Esophagus muscularis mucosa (tissue), 4 donors: ENCODE data around the gene GNPDA2. TPM values are rescaled to one million over a fixed set of nuclear protein-coding genes. Genes with fewer than 3 reads are reported as not detected.

Source experiments
- DNase-seq: peaks from one replicate; pipeline ENCODE4 v3.0.0-alpha.2; 2017; ENCODE audit errors: extremely low spot score
- H3K27ac ChIP-seq, 4 donors: fragments of 200-600 bp; sonication (generic); replicated peaks in 1 of 4; 1 replicate in 3 of 4; 2 replicates in 1 of 4; pipeline ENCODE4 v1.5.1; 2016 to 2019; ENCODE audit warnings: mild to moderate bottlenecking in 1 of 4
- H3K27me3 ChIP-seq, 4 donors: fragments of 200-600 bp; sonication (generic); one replicate each; pipeline versions ENCODE4 v1.5.1 to v1.6.0; 2016 to 2019
- H3K36me3 ChIP-seq, 4 donors: fragments of 200-600 bp; sonication (generic); one replicate each; pipeline ENCODE4 v1.5.1; 2016 to 2019
- H3K4me1 ChIP-seq, 4 donors: fragments of 200-600 bp; sonication (generic); one replicate each; pipeline ENCODE4 v1.5.1; 2016 to 2019
- H3K4me3 ChIP-seq, 4 donors: fragments of 200-600 bp; sonication (generic); 1 replicate in 2 of 4; 2 replicates in 2 of 4; pipeline ENCODE4 v1.5.1; 2016 to 2019; ENCODE audit warnings: mild to moderate bottlenecking in 4 of 4, moderate library complexity in 1 of 4
- H3K9me3 ChIP-seq, 4 donors: fragments of 200-600 bp; sonication (generic); 1 replicate in 3 of 4; 2 replicates in 1 of 4; pipeline ENCODE4 v1.5.1; 2016 to 2019
- CTCF ChIP-seq, 3 experiments: fragments of 200-600 bp in 2 of 3; fragments of 450-650 bp in 1 of 3; sonication (generic) in 2 of 3; IDR thresholded peaks; one replicate each; pipeline ENCODE4 v1.5.1; 2017 to 2019; ENCODE audit warnings: antibody characterized with exemption in 3 of 3, mild to moderate bottlenecking in 2 of 3, moderate library complexity in 1 of 3
- EP300 ChIP-seq: sonication (generic); formaldehyde crosslinking; IDR thresholded peaks from one replicate; pipeline ENCODE4 v1.6.1; 2017; ENCODE audit warnings: antibody characterized with exemption
- POLR2A ChIP-seq: fragments of 450-650 bp; IDR thresholded peaks from one replicate; pipeline ENCODE4 v1.6.1; 2017; ENCODE audit warnings: antibody characterized with exemption, moderate library complexity, mild to moderate bottlenecking, low read depth
- POLR2AphosphoS5 ChIP-seq, 2 donors: sonication (generic); formaldehyde crosslinking; IDR thresholded peaks; one replicate each; pipeline ENCODE4 v1.6.1; 2017; ENCODE audit warnings: antibody characterized with exemption in 2 of 2
- WGBS: methylation state at CpG from one replicate; pipeline ENCODE4 v1.1.5; 2018; 5-methylcytosine and 5-hydroxymethylcytosine counted together
- intact Hi-C: fragments of 100-400 bp; cut with DNase I; formaldehyde crosslinking; loops from one replicate; pipeline ENCODE4 v1.15.1; 2023
- total RNA-seq, 4 donors: library from RNA; depleted of rRNA; stranded (reverse); fragments of >200 nt; gene quantifications; one replicate each; pipeline versions ENCODE4 v1.1.0 to v1.2.1, GENCODE V29; 2016

GNPDA2 gene
- total RNA-seq, 4 donors from 2014 or later = 16.9 to 42.4 (median 22.8) TPM

- intact Hi-C loops = loop anchor here (5.0 kb wide), 1 partner anchor 231 kb away; the partner anchor contains the start of gene KCTD8
These were observed 48.0 kb downstream of the GNPDA2 start, which contains the start of gene GUF1 for GRCh38 chr4:44678094-44679041. Gene GUF1 (plus strand): TSS chr4:44678420. CDS start chr4:44678623, 203 bp downstream.

DNA sequence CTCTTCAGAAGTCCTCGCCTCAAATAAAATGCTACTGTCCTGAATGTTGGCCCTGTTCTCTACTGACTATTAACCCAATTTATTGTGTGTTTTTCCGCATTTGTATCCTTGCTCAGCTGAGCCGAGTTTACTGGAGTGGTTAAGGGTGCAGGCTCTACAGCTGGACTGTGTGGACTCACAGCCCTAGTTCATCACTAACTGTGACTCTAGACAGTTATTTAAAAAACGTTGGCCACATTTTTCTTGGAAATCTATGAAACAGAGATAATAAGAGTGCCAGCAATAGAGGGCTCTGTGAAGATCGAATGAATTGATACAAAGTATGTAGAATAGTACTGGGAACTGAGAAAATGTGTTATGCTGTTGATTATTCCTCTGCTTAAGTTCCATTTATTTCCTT lies 51.0 kb downstream of the GNPDA2 start:
- Histone ChIP-seq H3K9me3 (no peaks in the 10 kb centered on the region), H3K27ac (no peak overlapping the region), H3K4me1 (peaks cover 17 to 22% (median 20%) of the 10 kb centered on the region in 4 donors), H3K4me3 (no peak overlapping the region), H3K27me3 (no peaks in the 10 kb centered on the region), H3K36me3 (no peaks in the 10 kb centered on the region)
- intact Hi-C loops = loop anchor here (5.0 kb wide), 1 partner anchor 228 kb away; the partner anchor contains the start of gene KCTD8
- TF ChIP-seq POLR2AphosphoS5 (IDR thresholded peaks at IDR 0.05) (no peak), CTCF (IDR thresholded peaks at IDR 0.05) (no peak), EP300 (no peak), POLR2A (no peak)
- WGBS = 75% methylated on average over 5 of the region's 5 CpGs
- no peak for DNase-seq

More at GRCh38 chr4:44678094-44679041, 48.0 kb downstream of the GNPDA2 start, which contains the start of gene GUF1:
- Histone ChIP-seq H3K27ac (peak within 1 kb of the TSS; percentile 86 to 92 (median 88)), H3K4me1 (peaks cover 20 to 29% (median 26%) of the 10 kb centered on the region in 4 donors), H3K4me3 (peak within 1 kb of the TSS; percentile 73 to 88 (median 80)), H3K27me3 (no peaks in the 10 kb centered on the region), H3K9me3 (no peaks in the 10 kb centered on the region), H3K36me3 (peaks cover 4 to 18% (median 10%) of the 10 kb centered on the region in 4 donors)
- under 1% methylated on average over 18 of the region's 57 CpGs for WGBS
- TF ChIP-seq POLR2A (no peak), POLR2AphosphoS5 (IDR thresholded peaks at IDR 0.05) (peak; percentile 87 to 92), EP300 (no peak), CTCF (IDR thresholded peaks at IDR 0.05) (peak in 1 of 3 experiments; percentile 15)
- DNase-seq = peak; percentile 96

DNA sequence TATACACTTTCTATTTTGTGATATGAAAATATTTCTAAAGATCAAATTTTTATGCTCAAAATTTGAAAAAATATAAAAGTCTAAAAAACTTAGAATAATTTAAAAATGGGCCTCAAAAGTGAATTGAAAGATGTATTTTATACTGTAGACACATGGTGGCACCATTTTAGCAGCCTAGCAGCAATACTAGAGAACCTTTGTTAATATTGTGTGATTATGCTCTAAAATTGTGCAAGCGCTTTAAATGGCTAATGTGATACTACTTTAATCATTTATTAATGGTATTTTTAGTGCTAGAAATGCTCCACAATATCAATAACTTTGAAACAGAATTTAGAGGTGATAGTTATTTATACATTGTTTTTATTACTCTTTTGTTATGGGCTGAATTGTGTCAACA lies 51.9 kb downstream of the GNPDA2 start:
- H3K9me3 ChIP-seq = no peaks in the 10 kb centered on the region
- DNase-seq = no peak
- 79% methylated on average over 1 of the region's 1 CpG for WGBS
- no peak overlapping the region for H3K4me3 ChIP-seq
- no peaks in the 10 kb centered on the region for H3K27me3 ChIP-seq
- intact Hi-C loops = no loop called here
- H3K36me3 ChIP-seq = no peaks in the 10 kb centered on the region
- TF ChIP-seq EP300 = no peak
- no peak for TF ChIP-seq POLR2AphosphoS5 (IDR thresholded peaks at IDR 0.05)
- TF ChIP-seq POLR2A = no peak
- TF ChIP-seq CTCF (IDR thresholded peaks at IDR 0.05) = no peak
- no peak overlapping the region for H3K27ac ChIP-seq
- peaks cover 8 to 15% (median 12%) of the 10 kb centered on the region in 4 donors for H3K4me1 ChIP-seq

GRCh38 chr4:44671636-44672035 lies 54.7 kb downstream of the GNPDA2 start:
- Histone ChIP-seq H3K36me3 (no peaks in the 10 kb centered on the region), H3K27me3 (no peaks in the 10 kb centered on the region), H3K4me1 (no peaks in the 10 kb centered on the region), H3K9me3 (no peaks in the 10 kb centered on the region), H3K4me3 (no peak overlapping the region), H3K27ac (no peak overlapping the region)
- no peak for DNase-seq
- 92% methylated on average over 3 of the region's 3 CpGs for WGBS
- no peak for TF ChIP-seq POLR2A
- TF ChIP-seq POLR2AphosphoS5 (IDR thresholded peaks at IDR 0.05) = no peak
- TF ChIP-seq CTCF (IDR thresholded peaks at IDR 0.05) = no peak
- TF ChIP-seq EP300 = no peak
- intact Hi-C loops = no loop called here
